Endothelial cell of umbilical vein (primary cell): ENCODE data around the gene HTRA2. TPM values are rescaled to one million over a fixed set of nuclear protein-coding genes. Genes with fewer than 3 reads are reported as not detected.

Source experiments
- BruUV-seq: library from RNA; stranded (reverse); fragments of 400-500 nt; replicated peaks from 2 replicates; lab custom pipeline; 2021; lab: Mats Ljungman, UMichigan
- CTCF ChIA-PET: fragments of 300-600, 350-600 bp; sonication (Branson Sonifier 250); formaldehyde crosslinking; loops from one replicate; lab custom pipeline; 2021; ENCODE audit warnings: antibody characterized with exemption, inconsistent platforms; lab: Charles Lee
- POLR2A ChIA-PET: fragments of 300-600, 350-600 bp; sonication (Branson Sonifier 250); formaldehyde crosslinking; loops from one replicate; lab custom pipeline; 2021; ENCODE audit warnings: antibody characterized with exemption, inconsistent platforms; lab: Charles Lee
- DNase-seq: peaks from one replicate; pipeline ENCODE4 v3.0.0-alpha.2; 2011; ENCODE audit warnings: low read depth, low spot score
- FAIRE-seq: peaks from 2 replicates; lab custom pipeline; 2011; peaks lifted over from hg19 to GRCh38; lab: Jason Lieb, UNC
- H2AFZ ChIP-seq: 2 replicates; pipeline ENCODE4 v1.6.0; 2012; ENCODE audit warnings: low read depth, low read length, control low read depth, inconsistent platforms
- H3K27ac ChIP-seq: 2 replicates; pipeline ENCODE4 v1.5.1; 2011; ENCODE audit warnings: low read depth, mild to moderate bottlenecking, control low read depth, low read length, moderate library complexity; ENCODE audit not compliant: insufficient read depth
- H3K27me3 ChIP-seq, 2 experiments: 2 replicates each; pipeline versions ENCODE4 v1.6.0 to v1.6.1; 2011; ENCODE audit warnings: low read length in 2 of 2, mixed read lengths in 1 of 2; ENCODE audit not compliant: control insufficient read depth in 2 of 2, insufficient read depth in 2 of 2
- H3K36me3 ChIP-seq, 2 experiments: 2 replicates in 1 of 2; 3 replicates in 1 of 2; pipeline ENCODE4 v1.5.1; 2011; ENCODE audit warnings: low read length in 2 of 2, mild to moderate bottlenecking in 1 of 2, moderate library complexity in 1 of 2; ENCODE audit not compliant: control insufficient read depth in 2 of 2, insufficient read depth in 2 of 2; ENCODE audit errors: extremely low read depth in 1 of 2
- H3K4me1 ChIP-seq: 3 replicates; pipeline ENCODE4 v1.5.1; 2011; ENCODE audit warnings: mild to moderate bottlenecking, low read length; ENCODE audit not compliant: control insufficient read depth, insufficient read depth; ENCODE audit errors: extremely low read depth
- H3K4me2 ChIP-seq: 2 replicates; pipeline ENCODE4 v1.6.1; 2011; ENCODE audit warnings: low read length, control low read depth, mixed read lengths; ENCODE audit not compliant: insufficient read depth
- H3K4me3 ChIP-seq, 3 experiments: fragments of 200-600 bp in 1 of 3; sonication (generic), shearing (Covaris generic) in 1 of 3; replicated peaks in 1 of 3; 2 replicates each; pipeline ENCODE4 v1.5.1; 2011 to 2016; ENCODE audit warnings: control low read depth in 3 of 3, low read length in 3 of 3, mild to moderate bottlenecking in 2 of 3, inconsistent platforms in 1 of 3, low read depth in 1 of 3, moderate library complexity in 1 of 3; ENCODE audit not compliant: insufficient read depth in 1 of 3
- H3K79me2 ChIP-seq: 2 replicates; pipeline ENCODE4 v1.6.0; 2012; ENCODE audit warnings: low read length, inconsistent platforms; ENCODE audit not compliant: control insufficient read depth, insufficient read depth
- H3K9ac ChIP-seq: replicated peaks from 2 replicates; pipeline ENCODE3; 2011; ENCODE audit warnings: low read length, control low read depth; ENCODE audit not compliant: insufficient read depth; ENCODE audit errors: extremely low read depth
- H3K9me1 ChIP-seq: replicated peaks from 3 replicates; pipeline ENCODE4 v1.6.0; 2011; ENCODE audit warnings: mild to moderate bottlenecking, low read length; ENCODE audit not compliant: control insufficient read depth, insufficient read depth; ENCODE audit errors: extremely low read depth
- H3K9me3 ChIP-seq: replicated peaks from 2 replicates; pipeline ENCODE4 v1.5.1; 2012; ENCODE audit warnings: low read length, inconsistent platforms; ENCODE audit not compliant: control insufficient read depth, insufficient read depth
- H4K20me1 ChIP-seq: replicated peaks from 2 replicates; pipeline ENCODE3; 2011; ENCODE audit warnings: mild to moderate bottlenecking, low read length; ENCODE audit not compliant: control insufficient read depth, insufficient read depth; ENCODE audit errors: extremely low read depth
- CTCF ChIP-seq, 2 donors: IDR thresholded peaks; 1 replicate in 1 of 2; 2 replicates in 1 of 2; pipeline ENCODE4 v1.5.1; 2011; ENCODE audit warnings: low read length in 2 of 2, mild to moderate bottlenecking in 2 of 2, moderate library complexity in 2 of 2, control low read depth in 1 of 2, inconsistent platforms in 1 of 2, low read depth in 1 of 2; ENCODE audit not compliant: insufficient read depth in 1 of 2; ENCODE audit errors: extremely low read depth in 1 of 2
- EZH2 ChIP-seq: IDR thresholded peaks from 2 replicates; pipeline ENCODE4 v1.6.1; 2012; ENCODE audit warnings: borderline replicate concordance, low read depth, mild to moderate bottlenecking, moderate library complexity, low read length, inconsistent platforms; ENCODE audit not compliant: severe bottlenecking
- FOS ChIP-seq: IDR thresholded peaks from 2 replicates; pipeline ENCODE4 v1.6.1; 2011; ENCODE audit warnings: mild to moderate bottlenecking, low read length, moderate library complexity, borderline replicate concordance; ENCODE audit not compliant: insufficient read depth
- GATA2 ChIP-seq: IDR thresholded peaks from 2 replicates; pipeline ENCODE4 v1.7.0; 2011; ENCODE audit warnings: low read depth, mild to moderate bottlenecking, moderate library complexity, mixed read lengths, low read length; ENCODE audit not compliant: insufficient read length, insufficient read depth
- JUN ChIP-seq: IDR thresholded peaks from 2 replicates; pipeline ENCODE4 v1.6.1; 2011; ENCODE audit warnings: borderline replicate concordance, low read depth; ENCODE audit not compliant: insufficient read length, insufficient read depth
- MAX ChIP-seq: IDR thresholded peaks from 2 replicates; pipeline ENCODE4 v1.6.1; 2011; ENCODE audit not compliant: insufficient read depth, insufficient read length
- MYC ChIP-seq: IDR thresholded peaks from one replicate; pipeline ENCODE4 v1.6.1; 2011; ENCODE audit warnings: mild to moderate bottlenecking, low read depth, low read length
- POLR2A ChIP-seq: IDR thresholded peaks from 2 replicates; pipeline ENCODE4 v1.6.1; 2012; ENCODE audit warnings: low read depth, mild to moderate bottlenecking, control low read depth, low read length
- POLR2AphosphoS5 ChIP-seq: IDR thresholded peaks from 2 replicates; pipeline ENCODE4 v1.6.1; 2012; ENCODE audit warnings: low read depth, mild to moderate bottlenecking, control low read depth, low read length, moderate library complexity; ENCODE audit not compliant: insufficient read depth
- dilution Hi-C: fragments of 300-500 bp; cut with MboI; formaldehyde crosslinking; loops from one replicate; pipeline ENCODE4 v1.15.0; 2019; ENCODE audit warnings: low sequenced_read_pairs; ENCODE audit not compliant: extremely low pct_ligation_motif_present
- intact Hi-C: fragments of 100-400 bp; cut with micrococcal nuclease; formaldehyde crosslinking; loops from one replicate; pipeline ENCODE4 v1.10.0; 2022
- polyA plus RNA-seq, 4 experiments: library from polyadenylated mRNA; depleted of rRNA in 3 of 4; stranded (reverse) in 3 of 4; unstranded in 1 of 4; fragments of >200 nt; gene quantifications; 2 replicates each; pipeline versions ENCODE4 v1.2.1 to v1.2.3, GENCODE V29; 2011 to 2012; ENCODE audit warnings: missing spikeins in 1 of 4
- total RNA-seq: library from RNA; stranded (reverse); gene quantifications from 2 replicates; pipeline ENCODE4 v1.2.3, GENCODE V29; 2021

HTRA2 gene
- total and polyA plus RNA-seq, 2 donors (not counting 3 experiments of a cell fraction or from before 2014, with no cell fraction given), result 34.3 to 54.1 TPM

GRCh38 chr2:74486141-74486540, 43.6 kb upstream of the HTRA2 start:
- no peak overlapping the region for H3K4me3 ChIP-seq
- no peak overlapping the region for H2AFZ ChIP-seq
- H3K27me3 ChIP-seq, result no peaks in the 10 kb centered on the region
- no peak overlapping the region for H3K9ac ChIP-seq
- no peaks in the 10 kb centered on the region for H3K9me3 ChIP-seq
- dilution Hi-C loops, result no loop called here
- intact Hi-C loops, result no loop called here
- no peaks in the 10 kb centered on the region for H3K9me1 ChIP-seq
- H3K27ac ChIP-seq, result no peak overlapping the region
- TF ChIP-seq JUN (no peak), EZH2 (no peak), GATA2 (no peak), POLR2AphosphoS5 (no peak), MYC (no peak), FOS (no peak)
- FAIRE-seq (no peak), DNase-seq (no peak)
- ChIA-PET POLR2A (no interaction called here), CTCF (no interaction called here)
- no TSS peak for BruUV-seq
- H3K4me1 ChIP-seq, result peaks cover 10% of the 10 kb centered on the region
- H4K20me1 ChIP-seq, result no peaks in the 10 kb centered on the region
- H3K79me2 ChIP-seq, result peaks cover 10% of the 10 kb centered on the region
- peaks cover 0 to 5% of the 10 kb centered on the region in 2 experiments for H3K36me3 ChIP-seq
- no peak overlapping the region for H3K4me2 ChIP-seq

- no peak for TF ChIP-seq EZH2
- TF ChIP-seq JUN, result no peak
- TF ChIP-seq CTCF (IDR thresholded peaks at IDR 0.05; ENCODE audit: extremely low read depth in 1 of 2, insufficient read depth in 1 of 2, low read depth in 1 of 2, low read length in 2 of 2), result no peak
- no peak for TF ChIP-seq POLR2A
- no peak for TF ChIP-seq MYC
- TF ChIP-seq GATA2, result no peak
- no peak for TF ChIP-seq POLR2AphosphoS5
- no peak for TF ChIP-seq MAX
- TF ChIP-seq FOS, result no peak
- ChIA-PET POLR2A (no interaction called here), CTCF (interaction anchor here (0.9 to 2.1 kb wide), 2 partner anchors 9 to 43 kb away, joined by 3 to 8 read pairs; no protein-coding TSS in a partner anchor)
- BruUV-seq, result no TSS peak
- H2AFZ ChIP-seq, result no peak overlapping the region
- H3K4me1 ChIP-seq, result peaks cover 4% of the 10 kb centered on the region
- no peaks in the 10 kb centered on the region for H4K20me1 ChIP-seq
- H3K4me2 ChIP-seq, result no peak overlapping the region
- no peak overlapping the region for H3K4me3 ChIP-seq
- no peaks in the 10 kb centered on the region for H3K9me3 ChIP-seq
- H3K79me2 ChIP-seq, result no peaks in the 10 kb centered on the region
- no peak overlapping the region for H3K27ac ChIP-seq
- no peaks in the 10 kb centered on the region for H3K27me3 ChIP-seq
- H3K9ac ChIP-seq, result no peak overlapping the region
- peaks cover 3 to 14% of the 10 kb centered on the region in 2 experiments for H3K36me3 ChIP-seq
- intact Hi-C loops (no loop called here), dilution Hi-C loops (no loop called here)
- no peak for FAIRE-seq
- H3K9me1 ChIP-seq, result no peaks in the 10 kb centered on the region
- DNase-seq, result no peak
Observed at GRCh38 chr2:74488643-74489481, 40.9 kb upstream of the HTRA2 start.
